K562 (cell line): Measurements from ENCODE around the gene RABGAP1. TPM values are rescaled to one million over a fixed set of nuclear protein-coding genes. Genes with fewer than 3 reads are reported as not detected.

Source experiments
- CCNT2 ChIP-seq: IDR thresholded peaks from 2 replicates; pipeline ENCODE4 v1.6.1; 2011; ENCODE audit warnings: borderline replicate concordance, low read depth, mild to moderate bottlenecking, moderate library complexity, mixed read lengths, low read length; ENCODE audit not compliant: insufficient read length; ENCODE audit errors: extremely low read depth
- E2F8 ChIP-seq: fragments of 450-650 bp; IDR thresholded peaks from 2 replicates; pipeline ENCODE4 v1.7.1; 2018; ENCODE audit warnings: mild to moderate bottlenecking, low read depth; ENCODE audit not compliant: partially characterized antibody
- FOXJ2 ChIP-seq: fragments of 200-800 bp; sonication (Bioruptor generic); IDR thresholded peaks from 2 replicates; pipeline ENCODE4 v1.6.1; 2016; ENCODE audit warnings: missing genetic modification characterization, missing compliant biosample characterization
- LARP7 ChIP-seq: fragments of 450-650 bp; IDR thresholded peaks from 2 replicates; pipeline ENCODE4 v1.6.1; 2016
- LCOR ChIP-seq: sonication (generic); formaldehyde crosslinking; IDR thresholded peaks from 2 replicates; pipeline ENCODE4 v1.8.0; 2022; ENCODE audit warnings: mild to moderate bottlenecking, missing genetic modification reagents
- NR2C2 ChIP-seq, 2 experiments: fragments of 200-800 bp in 1 of 2; sonication (Bioruptor generic) in 1 of 2; sonication (generic) in 1 of 2; formaldehyde crosslinking in 1 of 2; IDR thresholded peaks; 2 replicates each; pipeline versions ENCODE4 v1.6.1 to v1.8.0; 2016 to 2022; ENCODE audit warnings: mild to moderate bottlenecking in 1 of 2, missing compliant biosample characterization in 1 of 2, missing genetic modification characterization in 1 of 2, missing genetic modification reagents in 1 of 2
- POLR2AphosphoS5 ChIP-seq: IDR thresholded peaks from 2 replicates; pipeline ENCODE4 v1.6.1; 2011; ENCODE audit warnings: mild to moderate bottlenecking, low read depth, low read length, moderate library complexity; ENCODE audit not compliant: control insufficient read depth, insufficient read depth
- RNF2 ChIP-seq: sonication (generic); IDR thresholded peaks from 2 replicates; pipeline ENCODE4 v1.6.1; 2016
- TAF7 ChIP-seq: fragments of 450-650 bp; IDR thresholded peaks from 2 replicates; pipeline ENCODE4 v1.6.1; 2016; ENCODE audit warnings: missing genetic modification characterization, missing compliant biosample characterization
- TCF3 ChIP-seq: sonication (generic); formaldehyde crosslinking; IDR thresholded peaks from 2 replicates; pipeline ENCODE4 v1.4.0; 2020; ENCODE audit warnings: mild to moderate bottlenecking, missing genetic modification reagents
- THAP7 ChIP-seq: fragments of 250-450 bp; sonication (Bioruptor Pico); IDR thresholded peaks from 2 replicates; pipeline ENCODE4 v1.5.0; 2021
- TSC22D4 ChIP-seq: fragments of 450-650 bp; IDR thresholded peaks from 2 replicates; pipeline ENCODE4 v1.6.1; 2016; ENCODE audit warnings: missing genetic modification characterization, missing biosample characterization, control low read depth
- ZBTB11 ChIP-seq, 3 experiments: fragments of 200-800 bp in 1 of 3; fragments of 250-450 bp in 1 of 3; fragments of 450-650 bp in 1 of 3; sonication (Bioruptor Pico) in 1 of 3; sonication (Bioruptor generic) in 1 of 3; formaldehyde crosslinking in 1 of 3; IDR thresholded peaks; 2 replicates each; pipeline versions ENCODE4 v1.6.1 to v1.8.0; 2016 to 2022; ENCODE audit warnings: mild to moderate bottlenecking in 2 of 3, missing genetic modification characterization in 2 of 3, missing compliant biosample characterization in 1 of 3, moderate library complexity in 1 of 3
- ZFX ChIP-seq: sonication (generic); formaldehyde crosslinking; IDR thresholded peaks from 2 replicates; pipeline ENCODE4 v1.8.0; 2022; ENCODE audit warnings: mild to moderate bottlenecking, missing genetic modification reagents, moderate library complexity
- ZNF639 ChIP-seq, 2 experiments: fragments of 200-800 bp in 1 of 2; sonication (Bioruptor generic) in 1 of 2; sonication (generic) in 1 of 2; formaldehyde crosslinking in 1 of 2; IDR thresholded peaks in 1 of 2; conservative IDR thresholded peaks in 1 of 2; 2 replicates each; pipeline versions ENCODE4 v1.5.0 to v1.6.1; 2016 to 2020; ENCODE audit warnings: missing compliant biosample characterization in 1 of 2, missing genetic modification characterization in 1 of 2, missing genetic modification reagents in 1 of 2
- polyA plus RNA-seq, 8 experiments: library from polyadenylated mRNA; depleted of rRNA in 4 of 8; stranded (reverse) in 5 of 8; unstranded in 3 of 8; fragments of >200 nt; fragmentation: Nextera tagmentation in 2 of 8; fragmentation: Illumina TruSeq in 1 of 8; extraction: Ambion mirVana in 2 of 8; extraction: Trizol in 1 of 8; gene quantifications; 2 replicates each; pipeline versions ENCODE4 v1.2.1 to v1.2.3, GENCODE V29; 2011 to 2014; ENCODE audit warnings: inconsistent platforms in 1 of 8, missing spikeins in 1 of 8
- total RNA-seq, 7 experiments: library from RNA; depleted of rRNA in 6 of 7; stranded (reverse); fragments of >200 nt in 6 of 7; fragmentation: Illumina TruSeq in 2 of 7; extraction: Trizol in 2 of 7; gene quantifications; 2 replicates each; pipeline versions ENCODE4 v1.2.1 to v1.2.3, GENCODE V29; 2011 to 2021; ENCODE audit warnings: low replicate concordance in 1 of 7

The RABGAP1 gene
- total and polyA plus RNA-seq, 9 of the 15 experiments (the other 6 are each of a cell fraction or from before 2014, with no cell fraction given) = 1.5 to 22.7 (median 13.1) TPM

- peak; percentile 79 to 97 (median 94); a peak in 5 of 6 replicates for TF ChIP-seq ZBTB11 (CRISPR knock-in tag; IDR thresholded peaks at IDR 0.05)
- peak; percentile 89 for TF ChIP-seq ZFX (CRISPR knock-in tag)
- TF ChIP-seq FOXJ2 (tag) = peak; percentile 46; the same call in 1 of the 2 replicates
- no peak for TF ChIP-seq TSC22D4 (tag)
- TF ChIP-seq POLR2AphosphoS5 = peak; percentile 70; the same call in 1 of the 2 replicates
- no peak for TF ChIP-seq THAP7
- no peak; the same call in 1 of the 2 replicates for TF ChIP-seq LCOR (CRISPR knock-in tag)
- TF ChIP-seq RNF2 = no peak
- peak; percentile 97 for TF ChIP-seq NR2C2 (CRISPR knock-in tag; IDR thresholded peaks at IDR 0.05)
- TF ChIP-seq NR2C2 (tag; IDR thresholded peaks at IDR 0.05) = peak; percentile 100
- TF ChIP-seq TAF7 (tag) = 0 out of 2 replicates have a peak, but pooled peaks have one; percentile 5
- no peak for TF ChIP-seq TCF3 (CRISPR knock-in tag)
- TF ChIP-seq LARP7 = peak; percentile 87; the same call in 1 of the 2 replicates
- no peak for TF ChIP-seq CCNT2
- peak in 1 of 2 experiments; percentile 63; a peak in 1 of 4 replicates for TF ChIP-seq ZNF639 (CRISPR knock-in tag; conservative IDR thresholded peaks at IDR 0.05 in 1 of 2, IDR thresholded peaks at IDR 0.05 in 1 of 2)
- TF ChIP-seq E2F8 = peak; percentile 93
Measured at GRCh38 chr9:122912964-122913673, 27.7 kb upstream of the RABGAP1 start, which contains the start of gene ZBTB6 (continued).
